ENCODE data around the gene SOX3.

SOX3 gene

DNA sequence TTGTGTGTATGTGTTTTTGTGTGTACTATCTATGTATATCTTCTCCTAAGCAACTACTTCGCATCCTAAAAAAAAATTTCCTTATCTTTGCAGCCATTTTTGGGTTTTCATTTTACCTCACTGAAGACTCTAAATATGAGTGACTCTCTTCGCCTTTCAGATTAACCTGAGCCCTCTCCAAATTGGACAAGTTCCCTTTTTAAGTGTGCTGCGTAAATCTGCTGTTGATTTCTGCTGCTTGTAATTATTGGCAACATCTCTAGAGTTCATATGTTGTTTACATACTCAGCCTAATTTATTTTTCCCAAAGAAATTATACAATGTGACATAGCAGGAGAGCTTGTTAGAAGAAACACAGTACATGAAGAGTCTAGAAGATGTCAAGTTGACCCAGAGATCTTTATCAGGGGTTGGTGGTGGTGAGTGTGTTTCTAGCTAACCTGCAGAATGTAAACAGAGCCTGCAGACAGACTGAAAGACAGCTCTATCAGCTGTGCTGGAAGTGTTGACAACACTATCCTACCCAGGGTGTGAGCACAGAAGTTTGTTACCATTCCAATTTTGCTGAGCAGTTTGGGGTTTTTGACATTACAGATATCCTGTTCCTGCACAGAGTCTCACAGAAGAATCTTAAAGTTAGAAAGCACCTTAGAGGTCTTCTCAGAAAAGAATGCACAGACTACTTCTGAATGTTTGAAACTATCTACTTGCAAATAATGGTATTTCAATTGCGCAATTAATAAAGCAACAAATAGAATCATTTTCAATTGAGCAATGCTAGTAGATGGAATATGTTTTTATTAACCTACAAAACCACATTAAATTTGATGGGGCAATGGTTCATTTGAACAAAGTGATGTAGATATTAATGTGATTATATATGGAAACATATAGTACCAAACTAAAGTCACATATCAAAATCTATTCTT lies 12.5 kb downstream of the SOX3 start:
- no peak for DNase-seq

DNA sequence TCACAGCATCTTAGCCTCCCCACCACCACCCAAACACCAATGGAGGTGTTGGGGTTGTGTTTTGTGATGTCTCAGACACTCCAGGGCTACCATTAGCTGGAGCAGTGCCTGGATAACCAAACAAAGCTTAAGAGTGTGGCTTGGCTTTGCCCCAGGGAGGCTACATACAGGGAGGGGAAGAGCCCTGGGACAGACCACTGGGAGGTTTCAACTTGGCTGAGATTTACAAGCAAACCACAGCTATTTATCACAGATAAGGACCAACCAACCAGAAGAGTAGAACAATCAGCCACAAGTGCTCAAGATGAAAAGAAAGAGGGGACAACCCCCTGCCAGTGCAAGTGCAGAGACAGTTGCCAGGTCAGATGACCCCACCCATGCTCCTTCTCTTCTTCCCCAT lies 24.1 kb downstream of the SOX3 start:
- DNase-seq = no peak

DNA sequence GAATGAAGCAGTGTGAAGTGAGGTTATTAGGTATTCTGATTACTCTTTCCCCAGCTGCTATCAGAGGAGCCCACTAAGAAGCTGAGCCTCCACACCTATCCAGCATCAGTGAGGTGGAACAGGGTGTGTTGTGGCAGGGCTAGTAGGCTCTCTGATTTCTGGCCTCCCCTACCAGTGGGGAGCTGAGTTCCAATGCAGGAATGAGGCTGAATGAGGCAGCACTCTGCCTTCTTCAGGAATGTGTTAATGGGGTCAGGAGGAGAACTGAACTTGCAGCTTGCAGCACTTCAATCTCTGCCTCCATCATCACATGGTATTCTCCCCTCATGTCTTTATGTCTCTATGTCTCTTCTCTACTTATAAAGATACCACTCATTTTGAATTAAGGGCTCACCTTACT lies 26.9 kb downstream of the SOX3 start:
- DNase-seq = no peak

DNA sequence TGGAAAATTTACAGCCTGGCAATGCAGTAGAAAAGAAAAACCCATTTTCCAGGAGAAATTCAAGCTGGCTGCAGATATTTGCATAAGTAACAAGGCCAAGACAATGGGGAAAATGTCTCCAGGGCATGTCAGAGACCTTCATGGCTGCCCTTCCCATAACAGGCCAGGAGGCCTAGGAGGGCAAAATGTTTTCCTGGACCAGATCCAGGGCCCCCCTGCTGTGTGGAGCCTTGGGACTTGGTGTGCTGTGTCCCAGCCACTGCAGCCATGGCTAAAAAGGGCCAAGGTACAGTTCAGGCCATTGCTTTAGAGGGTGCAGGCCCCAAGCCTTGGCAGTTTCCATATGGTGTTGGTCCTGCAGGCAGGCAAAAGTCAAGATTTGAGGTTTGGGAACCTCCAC lies 29.8 kb downstream of the SOX3 start:
- DNase-seq = no peak

DNA sequence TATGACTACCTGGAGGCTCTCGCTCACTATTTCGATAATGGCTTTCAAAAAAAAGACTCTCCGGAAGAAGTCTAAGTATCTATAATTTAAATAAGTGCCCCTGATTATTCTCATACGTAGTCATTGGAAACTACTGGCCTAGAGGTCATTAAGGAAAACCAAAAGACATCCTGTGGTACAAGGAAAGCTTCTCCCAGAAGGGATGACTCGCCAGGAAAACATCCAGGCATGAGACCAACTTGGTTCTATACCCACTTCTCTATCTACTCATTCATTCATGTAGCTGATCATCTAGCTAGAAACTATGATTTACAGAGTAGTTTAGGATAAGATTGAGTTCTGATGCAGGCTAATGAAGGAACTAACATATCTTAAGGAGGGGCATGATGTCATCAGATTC lies 37.7 kb downstream of the SOX3 start:
- no peak for DNase-seq

Data from NCI-H524 (cell line).